BJ (cell line): ENCODE results near the gene PCDH9. TPM values are rescaled to one million over a fixed set of nuclear protein-coding genes. Genes with fewer than 3 reads are reported as not detected.

ENCODE experiments used
- CTCF ChIA-PET: fragments of 350-600 bp; formaldehyde crosslinking; extraction: SDS; loops from one replicate; lab custom pipeline; 2021; ENCODE audit warnings: antibody characterized with exemption, inconsistent platforms; lab: Yijun Ruan, JAX
- POLR2A ChIA-PET: fragments of 300-600 bp; sonication (Branson Sonifier 250); formaldehyde crosslinking; extraction: SDS; loops from one replicate; lab custom pipeline; 2021; ENCODE audit warnings: antibody characterized with exemption; lab: Charles Lee
- DNase-seq: peaks from one replicate; pipeline ENCODE4 v3.0.0-alpha.2; 2011; ENCODE audit warnings: low read depth
- H3K27me3 ChIP-seq: 2 replicates; pipeline ENCODE4 v1.6.0; 2011; ENCODE audit warnings: low read length; ENCODE audit not compliant: control insufficient read depth, insufficient read depth
- H3K36me3 ChIP-seq: 2 replicates; pipeline ENCODE4 v1.5.1; 2011; ENCODE audit warnings: low read length; ENCODE audit not compliant: control insufficient read depth, insufficient read depth
- H3K4me3 ChIP-seq: 2 replicates; pipeline ENCODE4 v1.5.1; 2011; ENCODE audit warnings: low read depth, mild to moderate bottlenecking, control low read depth, low read length
- CTCF ChIP-seq: IDR thresholded peaks from 2 replicates; pipeline ENCODE4 v1.5.1; 2011; ENCODE audit warnings: low read depth, mild to moderate bottlenecking, control low read depth, inconsistent platforms, low read length, moderate library complexity; ENCODE audit not compliant: insufficient read depth
- polyA plus RNA-seq: library from polyadenylated mRNA; depleted of rRNA; stranded (reverse); fragments of >200 nt; gene quantifications from 2 replicates; pipeline ENCODE4 v1.2.3, GENCODE V29; 2011

PCDH9 gene
- polyA plus RNA-seq, 1 experiment, result 2.3 TPM

- CTCF ChIA-PET, result no interaction called here
- Histone ChIP-seq H3K36me3 (no peaks in the 10 kb centered on the region), H3K27me3 (no peaks in the 10 kb centered on the region), H3K4me3 (no peak overlapping the region)
- POLR2A ChIA-PET, result no interaction called here
- DNase-seq, result no peak
- TF ChIP-seq CTCF, result no peak
These were observed 860.5 kb downstream of the PCDH9 start for GRCh38 chr13:66369666-66370065.

GRCh38 chr13:66367356-66367755, 862.8 kb downstream of the PCDH9 start:
- Histone ChIP-seq H3K27me3 (no peaks in the 10 kb centered on the region), H3K36me3 (no peaks in the 10 kb centered on the region), H3K4me3 (no peak overlapping the region)
- ChIA-PET CTCF (no interaction called here), POLR2A (no interaction called here)
- DNase-seq, result no peak
- no peak for TF ChIP-seq CTCF

GRCh38 chr13:66365101-66365500, 865.0 kb downstream of the PCDH9 start:
- DNase-seq, result no peak
- H3K27me3 ChIP-seq, result no peaks in the 10 kb centered on the region
- H3K36me3 ChIP-seq, result no peaks in the 10 kb centered on the region
- no peak for TF ChIP-seq CTCF
- ChIA-PET POLR2A (no interaction called here), CTCF (no interaction called here)
- no peak overlapping the region for H3K4me3 ChIP-seq

GRCh38 chr13:66364346-66364745, 865.8 kb downstream of the PCDH9 start:
- no peaks in the 10 kb centered on the region for H3K27me3 ChIP-seq
- ChIA-PET CTCF (no interaction called here), POLR2A (no interaction called here)
- H3K36me3 ChIP-seq, result no peaks in the 10 kb centered on the region
- DNase-seq, result no peak
- no peak for TF ChIP-seq CTCF
- no peak overlapping the region for H3K4me3 ChIP-seq

- H3K27me3 ChIP-seq, result no peaks in the 10 kb centered on the region
- ChIA-PET CTCF (no interaction called here), POLR2A (no interaction called here)
- no peak overlapping the region for H3K4me3 ChIP-seq
- DNase-seq, result no peak
- H3K36me3 ChIP-seq, result no peaks in the 10 kb centered on the region
- TF ChIP-seq CTCF, result no peak
These were observed 867.7 kb downstream of the PCDH9 start for GRCh38 chr13:66362485-66362884.
